ENCODE measurements around the gene PRDX2. TPM values are rescaled to one million over a fixed set of nuclear protein-coding genes. Genes with fewer than 3 reads are reported as not detected.

The PRDX2 gene
- total and polyA plus RNA-seq, 10 of the 15 experiments (the other 5 are each of a cell fraction or from before 2014, with no cell fraction given), result 93.0 to 812 (median 344) TPM

DNA sequence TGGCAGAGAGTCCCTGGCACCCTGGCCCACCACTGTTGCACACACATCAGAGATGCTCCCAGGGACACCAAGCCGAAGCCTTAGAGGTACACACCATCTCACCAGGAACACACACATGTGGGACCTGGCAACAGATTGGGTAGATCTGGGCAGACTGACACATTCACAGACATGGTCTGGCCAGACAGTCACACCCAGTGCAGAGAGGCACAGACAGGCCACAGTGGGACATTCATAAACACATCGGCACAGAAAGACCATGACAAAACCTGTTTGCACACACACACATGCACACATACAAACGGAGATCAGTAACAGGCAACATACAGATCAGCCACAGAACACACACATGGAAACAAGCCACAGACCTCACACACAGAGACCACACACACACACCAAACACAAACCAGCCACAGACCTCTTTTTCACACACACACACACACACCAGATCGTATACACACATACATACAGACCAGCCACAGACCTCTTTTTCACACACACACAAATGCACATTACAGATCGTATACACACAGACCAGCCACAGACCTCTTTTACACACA is 16.6 kb downstream of the PRDX2 start (continued):
- TF ChIP-seq CHD2 (IDR thresholded peaks at IDR 0.05; ENCODE audit: borderline replicate concordance, low read depth, low read length) (0 out of 2 replicates have a peak, but pooled peaks have one; percentile 10), GABPA (IDR thresholded peaks at IDR 0.05; ENCODE audit: low read depth) (no peak), POLR2AphosphoS5 (IDR thresholded peaks at IDR 0.05; ENCODE audit: low read length) (peak; percentile 21; the same call in 1 of the 2 replicates), WRNIP1 (IDR thresholded peaks at IDR 0.05; ENCODE audit: borderline replicate concordance, low read depth, low read length) (0 out of 2 replicates have a peak, but pooled peaks have one; percentile 60), ZNF207 (IDR thresholded peaks at IDR 0.05; ENCODE audit: borderline replicate concordance) (no peak), HDGF (IDR thresholded peaks at IDR 0.05) (peak; percentile 98), PAX5 (IDR thresholded peaks at IDR 0.05; ENCODE audit: borderline replicate concordance, low read depth, low read length) (no peak), MEF2A (IDR thresholded peaks at IDR 0.05; ENCODE audit: insufficient read depth, low read depth, low read length) (no peak), ATF7 (IDR thresholded peaks at IDR 0.05; ENCODE audit: low read depth) (peak; percentile 75), MTA2 (IDR thresholded peaks at IDR 0.05; ENCODE audit: low read depth) (peak; percentile 74), MEF2B (IDR thresholded peaks at IDR 0.05; ENCODE audit: partially characterized antibody, poor library complexity, severe bottlenecking) (peak; percentile 44), BHLHE40 (IDR thresholded peaks at IDR 0.05; ENCODE audit: borderline replicate concordance in 1 of 2, low read depth in 2 of 2, low read length in 1 of 2) (peak in 1 of 2 experiments; percentile 36; a peak in 1 of 4 replicates), EP300 (IDR thresholded peaks at IDR 0.05; ENCODE audit: borderline replicate concordance in 1 of 2, control insufficient read depth in 1 of 2, low read depth in 2 of 2, low read length in 2 of 2) (0 out of 4 replicates have a peak, but pooled peaks of 1 of the 2 experiments have one; percentile 23), YBX1 (IDR thresholded peaks at IDR 0.05) (0 out of 2 replicates have a peak, but pooled peaks have one; percentile 17), KDM1A (IDR thresholded peaks at IDR 0.05; ENCODE audit: borderline replicate concordance) (no peak), SP1 (IDR thresholded peaks at IDR 0.05; ENCODE audit: low read depth, low read length) (peak; percentile 49), KLF5 (IDR thresholded peaks at IDR 0.05; ENCODE audit: partially characterized antibody) (peak; percentile 27)
- TF ChIP-seq, protein P1, sequence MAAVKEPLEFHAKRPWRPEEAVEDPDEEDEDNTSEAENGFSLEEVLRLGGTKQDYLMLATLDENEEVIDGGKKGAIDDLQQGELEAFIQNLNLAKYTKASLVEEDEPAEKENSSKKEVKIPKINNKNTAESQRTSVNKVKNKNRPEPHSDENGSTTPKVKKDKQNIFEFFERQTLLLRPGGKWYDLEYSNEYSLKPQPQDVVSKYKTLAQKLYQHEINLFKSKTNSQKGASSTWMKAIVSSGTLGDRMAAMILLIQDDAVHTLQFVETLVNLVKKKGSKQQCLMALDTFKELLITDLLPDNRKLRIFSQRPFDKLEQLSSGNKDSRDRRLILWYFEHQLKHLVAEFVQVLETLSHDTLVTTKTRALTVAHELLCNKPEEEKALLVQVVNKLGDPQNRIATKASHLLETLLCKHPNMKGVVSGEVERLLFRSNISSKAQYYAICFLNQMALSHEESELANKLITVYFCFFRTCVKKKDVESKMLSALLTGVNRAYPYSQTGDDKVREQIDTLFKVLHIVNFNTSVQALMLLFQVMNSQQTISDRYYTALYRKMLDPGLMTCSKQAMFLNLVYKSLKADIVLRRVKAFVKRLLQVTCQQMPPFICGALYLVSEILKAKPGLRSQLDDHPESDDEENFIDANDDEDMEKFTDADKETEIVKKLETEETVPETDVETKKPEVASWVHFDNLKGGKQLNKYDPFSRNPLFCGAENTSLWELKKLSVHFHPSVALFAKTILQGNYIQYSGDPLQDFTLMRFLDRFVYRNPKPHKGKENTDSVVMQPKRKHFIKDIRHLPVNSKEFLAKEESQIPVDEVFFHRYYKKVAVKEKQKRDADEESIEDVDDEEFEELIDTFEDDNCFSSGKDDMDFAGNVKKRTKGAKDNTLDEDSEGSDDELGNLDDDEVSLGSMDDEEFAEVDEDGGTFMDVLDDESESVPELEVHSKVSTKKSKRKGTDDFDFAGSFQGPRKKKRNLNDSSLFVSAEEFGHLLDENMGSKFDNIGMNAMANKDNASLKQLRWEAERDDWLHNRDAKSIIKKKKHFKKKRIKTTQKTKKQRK (IDR thresholded peaks at IDR 0.05; ENCODE audit: low read depth, low read length), result no peak
- TF ChIP-seq, protein P2, sequence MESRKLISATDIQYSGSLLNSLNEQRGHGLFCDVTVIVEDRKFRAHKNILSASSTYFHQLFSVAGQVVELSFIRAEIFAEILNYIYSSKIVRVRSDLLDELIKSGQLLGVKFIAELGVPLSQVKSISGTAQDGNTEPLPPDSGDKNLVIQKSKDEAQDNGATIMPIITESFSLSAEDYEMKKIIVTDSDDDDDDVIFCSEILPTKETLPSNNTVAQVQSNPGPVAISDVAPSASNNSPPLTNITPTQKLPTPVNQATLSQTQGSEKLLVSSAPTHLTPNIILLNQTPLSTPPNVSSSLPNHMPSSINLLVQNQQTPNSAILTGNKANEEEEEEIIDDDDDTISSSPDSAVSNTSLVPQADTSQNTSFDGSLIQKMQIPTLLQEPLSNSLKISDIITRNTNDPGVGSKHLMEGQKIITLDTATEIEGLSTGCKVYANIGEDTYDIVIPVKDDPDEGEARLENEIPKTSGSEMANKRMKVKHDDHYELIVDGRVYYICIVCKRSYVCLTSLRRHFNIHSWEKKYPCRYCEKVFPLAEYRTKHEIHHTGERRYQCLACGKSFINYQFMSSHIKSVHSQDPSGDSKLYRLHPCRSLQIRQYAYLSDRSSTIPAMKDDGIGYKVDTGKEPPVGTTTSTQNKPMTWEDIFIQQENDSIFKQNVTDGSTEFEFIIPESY (IDR thresholded peaks at IDR 0.05), result 0 out of 2 replicates have a peak, but pooled peaks have one; percentile 47
- TF ChIP-seq, protein P3, sequence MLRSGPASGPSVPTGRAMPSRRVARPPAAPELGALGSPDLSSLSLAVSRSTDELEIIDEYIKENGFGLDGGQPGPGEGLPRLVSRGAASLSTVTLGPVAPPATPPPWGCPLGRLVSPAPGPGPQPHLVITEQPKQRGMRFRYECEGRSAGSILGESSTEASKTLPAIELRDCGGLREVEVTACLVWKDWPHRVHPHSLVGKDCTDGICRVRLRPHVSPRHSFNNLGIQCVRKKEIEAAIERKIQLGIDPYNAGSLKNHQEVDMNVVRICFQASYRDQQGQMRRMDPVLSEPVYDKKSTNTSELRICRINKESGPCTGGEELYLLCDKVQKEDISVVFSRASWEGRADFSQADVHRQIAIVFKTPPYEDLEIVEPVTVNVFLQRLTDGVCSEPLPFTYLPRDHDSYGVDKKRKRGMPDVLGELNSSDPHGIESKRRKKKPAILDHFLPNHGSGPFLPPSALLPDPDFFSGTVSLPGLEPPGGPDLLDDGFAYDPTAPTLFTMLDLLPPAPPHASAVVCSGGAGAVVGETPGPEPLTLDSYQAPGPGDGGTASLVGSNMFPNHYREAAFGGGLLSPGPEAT (IDR thresholded peaks at IDR 0.05; ENCODE audit: low read depth), result peak; percentile 62; the same call in 1 of the 2 replicates
- TF ChIP-seq, protein P4, sequence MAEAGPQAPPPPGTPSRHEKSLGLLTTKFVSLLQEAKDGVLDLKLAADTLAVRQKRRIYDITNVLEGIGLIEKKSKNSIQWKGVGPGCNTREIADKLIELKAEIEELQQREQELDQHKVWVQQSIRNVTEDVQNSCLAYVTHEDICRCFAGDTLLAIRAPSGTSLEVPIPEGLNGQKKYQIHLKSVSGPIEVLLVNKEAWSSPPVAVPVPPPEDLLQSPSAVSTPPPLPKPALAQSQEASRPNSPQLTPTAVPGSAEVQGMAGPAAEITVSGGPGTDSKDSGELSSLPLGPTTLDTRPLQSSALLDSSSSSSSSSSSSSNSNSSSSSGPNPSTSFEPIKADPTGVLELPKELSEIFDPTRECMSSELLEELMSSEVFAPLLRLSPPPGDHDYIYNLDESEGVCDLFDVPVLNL (IDR thresholded peaks at IDR 0.05; ENCODE audit: low read depth, low read length), result no peak

Data from GM12878 (cell line).